Activated CD8-positive, alpha-beta T cell treated with anti-CD3 and anti-CD28 coated beads for 36 hours (primary cell): ENCODE results near the gene E2F8. TPM values are rescaled to one million over a fixed set of nuclear protein-coding genes. Genes with fewer than 3 reads are reported as not detected.

Source experiments
- ATAC-seq: fragments of 200-7000 bp; cut with Tn5 transposase; one replicate; pipeline ENCODE4 v1.10.0; 2021; ENCODE audit warnings: mild to moderate bottlenecking, moderate library complexity
- CTCF ChIA-PET: fragments of 350-600 bp; sonication (Branson Sonifier 250); formaldehyde crosslinking; loops from one replicate; lab custom pipeline; 2021; ENCODE audit warnings: antibody characterized with exemption; lab: Charles Lee
- POLR2A ChIA-PET: fragments of 350-600 bp; sonication (Branson Sonifier 250); formaldehyde crosslinking; loops from one replicate; lab custom pipeline; 2021; ENCODE audit warnings: antibody characterized with exemption; lab: Charles Lee
- DNase-seq: peaks from one replicate; pipeline ENCODE4 v3.0.0-alpha.2; 2020
- H3K27ac Mint-ChIP-seq: one replicate; pipeline ENCODE4 v1.8.0; 2021; ENCODE audit warnings: mild to moderate bottlenecking, mixed read lengths
- H3K27me3 Mint-ChIP-seq: one replicate; pipeline ENCODE4 v1.8.0; 2021; ENCODE audit warnings: mixed read lengths
- H3K36me3 Mint-ChIP-seq: one replicate; pipeline ENCODE4 v1.8.0; 2021; ENCODE audit warnings: low read depth, mixed read lengths
- H3K4me1 Mint-ChIP-seq: one replicate; pipeline ENCODE4 v1.8.0; 2021; ENCODE audit warnings: low read depth, mixed read lengths
- H3K4me3 Mint-ChIP-seq: one replicate; pipeline ENCODE4 v1.8.0; 2021; ENCODE audit warnings: mild to moderate bottlenecking, moderate library complexity, mixed read lengths
- H3K9me3 Mint-ChIP-seq: one replicate; pipeline ENCODE4 v1.8.0; 2021; ENCODE audit warnings: mixed read lengths
- CTCF ChIP-seq: fragments of 200-600 bp; IDR thresholded peaks from one replicate; pipeline ENCODE4 v1.8.0; 2022; ENCODE audit warnings: antibody characterized with exemption, mild to moderate bottlenecking
- intact Hi-C: fragments of 100-400 bp; cut with micrococcal nuclease; formaldehyde crosslinking; loops from one replicate; pipeline ENCODE4 v1.10.0; 2022
- total RNA-seq, 2 experiments: library from RNA; stranded (reverse); gene quantifications; one replicate each; pipeline ENCODE4 v1.2.3, GENCODE V29; 2021

E2F8 gene
- total RNA-seq, 2 experiments from 2014 or later, result 12.9 to 13.1 TPM

- intact Hi-C loops, result no loop called here
- DNase-seq (no peak), ATAC-seq (no peak)
- ChIA-PET POLR2A (no interaction called here), CTCF (interaction anchor here (1.4 kb wide), 1 partner anchor 66 kb away, joined by 4 read pairs; no protein-coding TSS in a partner anchor)
- Mint-ChIP-seq H3K4me1 (no peaks in the 10 kb centered on the region), H3K36me3 (no peaks in the 10 kb centered on the region), H3K4me3 (no peak overlapping the region), H3K9me3 (no peaks in the 10 kb centered on the region), H3K27ac (no peak overlapping the region), H3K27me3 (no peaks in the 10 kb centered on the region)
- no peak for TF ChIP-seq CTCF
Observed at GRCh38 chr11:19193916-19194315, 46.8 kb downstream of the E2F8 start.

GRCh38 chr11:19191530-19192169 is 49.1 kb downstream of the E2F8 start:
- intact Hi-C loops, result no loop called here
- ChIA-PET POLR2A (no interaction called here), CTCF (no interaction called here)
- Mint-ChIP-seq H3K27me3 (no peaks in the 10 kb centered on the region), H3K36me3 (no peaks in the 10 kb centered on the region), H3K4me3 (no peak overlapping the region), H3K27ac (no peak overlapping the region), H3K4me1 (no peaks in the 10 kb centered on the region), H3K9me3 (no peaks in the 10 kb centered on the region)
- DNase-seq (no peak), ATAC-seq (no peak)
- TF ChIP-seq CTCF, result no peak

- no peak for ATAC-seq
- POLR2A ChIA-PET, result no interaction called here
- no peaks in the 10 kb centered on the region for H3K27me3 Mint-ChIP-seq
- CTCF ChIA-PET, result no interaction called here
- H3K36me3 Mint-ChIP-seq, result no peaks in the 10 kb centered on the region
- H3K9me3 Mint-ChIP-seq, result no peaks in the 10 kb centered on the region
- no peaks in the 10 kb centered on the region for H3K4me1 Mint-ChIP-seq
- intact Hi-C loops, result no loop called here
- no peak overlapping the region for H3K27ac Mint-ChIP-seq
- no peak overlapping the region for H3K4me3 Mint-ChIP-seq
- DNase-seq, result no peak
- no peak for TF ChIP-seq CTCF
Observed at GRCh38 chr11:19187833-19188258, 52.9 kb downstream of the E2F8 start.

GRCh38 chr11:19187114-19187832 is 53.5 kb downstream of the E2F8 start:
- intact Hi-C loops, result no loop called here
- Mint-ChIP-seq H3K27ac (no peak overlapping the region), H3K36me3 (no peaks in the 10 kb centered on the region), H3K4me3 (no peak overlapping the region), H3K27me3 (no peaks in the 10 kb centered on the region), H3K4me1 (no peaks in the 10 kb centered on the region), H3K9me3 (no peaks in the 10 kb centered on the region)
- DNase-seq (no peak), ATAC-seq (no peak)
- POLR2A ChIA-PET, result no interaction called here
- TF ChIP-seq CTCF, result no peak
- CTCF ChIA-PET, result no interaction called here

- POLR2A ChIA-PET, result no interaction called here
- no peak for ATAC-seq
- Mint-ChIP-seq H3K9me3 (no peaks in the 10 kb centered on the region), H3K4me3 (no peak overlapping the region), H3K27me3 (no peaks in the 10 kb centered on the region), H3K27ac (no peak overlapping the region), H3K4me1 (no peaks in the 10 kb centered on the region), H3K36me3 (no peaks in the 10 kb centered on the region)
- no peak for DNase-seq
- intact Hi-C loops, result no loop called here
- CTCF ChIA-PET, result no interaction called here
- no peak for TF ChIP-seq CTCF
Observed at GRCh38 chr11:19185516-19186052, 55.2 kb downstream of the E2F8 start.
